SH-SY5Y (cell line): ENCODE measurements around the gene IRX3.

Experiments
- GATA2 ChIP-seq: IDR thresholded peaks from 2 replicates; pipeline ENCODE4 v1.6.1; 2011; ENCODE audit warnings: mild to moderate bottlenecking, low read depth, low read length
- GATA3 ChIP-seq: IDR thresholded peaks from 2 replicates; pipeline ENCODE4 v1.6.1; 2011; ENCODE audit warnings: low read depth, mild to moderate bottlenecking, low read length, moderate library complexity

DNA sequence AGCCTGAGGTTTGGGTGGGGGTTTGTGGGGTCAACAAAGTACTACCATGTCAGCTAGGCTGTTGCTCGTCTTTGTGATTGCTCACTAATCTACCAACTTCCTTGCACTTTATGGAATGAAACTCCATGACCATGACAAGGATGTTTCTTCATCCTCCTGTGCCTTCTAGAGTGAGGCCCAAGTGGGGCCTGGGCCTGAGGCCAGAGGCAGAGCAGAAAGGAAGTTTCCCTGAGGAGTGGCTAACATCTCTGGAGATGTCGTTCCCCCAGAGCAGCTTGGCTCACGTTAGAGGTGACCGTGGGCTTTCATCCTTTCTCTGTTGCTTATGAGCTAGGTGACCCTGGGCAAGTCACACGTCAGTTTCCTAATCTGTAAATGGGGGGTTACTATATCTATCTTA is 41.0 kb upstream of the IRX3 start:
- no peak for TF ChIP-seq GATA3
- TF ChIP-seq GATA2: no peak
